Measurements from ENCODE around the gene C22orf39.

C22orf39 gene

GRCh38 chr22:19430890-19431541 lies 16.5 kb downstream of the C22orf39 start:
- TF ChIP-seq CTCF (IDR thresholded peaks at IDR 0.05; ENCODE audit: control insufficient read depth, insufficient read depth, low read depth, low read length, missing control alignments) = peak; percentile 25
- DNase-seq (ENCODE audit: low read depth) = no peak
- H3K4me3 ChIP-seq (ENCODE audit: control insufficient read depth, low read depth, low read length) = peak overlapping the region; percentile 94

- peak overlapping the region; percentile 94 for H3K4me3 ChIP-seq (ENCODE audit: control insufficient read depth, low read depth, low read length)
- no peak for DNase-seq (ENCODE audit: low read depth)
Measured at GRCh38 chr22:19429950-19430889, 17.3 kb downstream of the C22orf39 start.

GRCh38 chr22:19424186-19424500 lies 23.4 kb downstream of the C22orf39 start:
- H3K4me3 ChIP-seq (ENCODE audit: control insufficient read depth, low read depth, low read length) = no peak overlapping the region
- TF ChIP-seq CTCF (IDR thresholded peaks at IDR 0.05; ENCODE audit: control insufficient read depth, insufficient read depth, low read depth, low read length, missing control alignments) = no peak
- no peak for DNase-seq (ENCODE audit: low read depth)

More at GRCh38 chr22:19429950-19430889, 17.3 kb downstream of the C22orf39 start:
- TF ChIP-seq CTCF (IDR thresholded peaks at IDR 0.05; ENCODE audit: control insufficient read depth, insufficient read depth, low read depth, low read length, missing control alignments) = no peak

- DNase-seq (ENCODE audit: low read depth) = no peak
- no peak for TF ChIP-seq CTCF (IDR thresholded peaks at IDR 0.05; ENCODE audit: control insufficient read depth, insufficient read depth, low read depth, low read length, missing control alignments)
- no peak overlapping the region for H3K4me3 ChIP-seq (ENCODE audit: control insufficient read depth, low read depth, low read length)
Measured at GRCh38 chr22:19422440-19423301, 24.8 kb downstream of the C22orf39 start.

- no peak overlapping the region for H3K4me3 ChIP-seq (ENCODE audit: control insufficient read depth, low read depth, low read length)
- DNase-seq (ENCODE audit: low read depth) = no peak
- no peak for TF ChIP-seq CTCF (IDR thresholded peaks at IDR 0.05; ENCODE audit: control insufficient read depth, insufficient read depth, low read depth, low read length, missing control alignments)
Measured at GRCh38 chr22:19420321-19420720, 27.2 kb downstream of the C22orf39 start.

- H3K4me3 ChIP-seq (ENCODE audit: control insufficient read depth, low read depth, low read length) = no peak overlapping the region
- no peak for TF ChIP-seq CTCF (IDR thresholded peaks at IDR 0.05; ENCODE audit: control insufficient read depth, insufficient read depth, low read depth, low read length, missing control alignments)
- DNase-seq (ENCODE audit: low read depth) = no peak
Measured at GRCh38 chr22:19419464-19420178, 27.9 kb downstream of the C22orf39 start.
